ENCODE data around the gene HTR3D.
"Not testable (repeated sequence)": the region's sequence is repeated elsewhere in the genome, so short reads cannot be mapped to it uniquely, and the experiment has no call there.

The HTR3D gene, protein sequence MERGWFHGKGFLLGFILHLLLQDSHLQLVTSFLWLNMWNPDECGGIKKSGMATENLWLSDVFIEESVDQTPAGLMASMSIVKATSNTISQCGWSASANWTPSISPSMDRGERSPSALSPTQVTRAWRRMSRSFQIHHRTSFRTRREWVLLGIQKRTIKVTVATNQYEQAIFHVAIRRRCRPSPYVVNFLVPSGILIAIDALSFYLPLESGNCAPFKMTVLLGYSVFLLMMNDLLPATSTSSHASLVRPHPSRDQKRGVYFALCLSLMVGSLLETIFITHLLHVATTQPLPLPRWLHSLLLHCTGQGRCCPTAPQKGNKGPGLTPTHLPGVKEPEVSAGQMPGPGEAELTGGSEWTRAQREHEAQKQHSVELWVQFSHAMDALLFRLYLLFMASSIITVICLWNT

DNA sequence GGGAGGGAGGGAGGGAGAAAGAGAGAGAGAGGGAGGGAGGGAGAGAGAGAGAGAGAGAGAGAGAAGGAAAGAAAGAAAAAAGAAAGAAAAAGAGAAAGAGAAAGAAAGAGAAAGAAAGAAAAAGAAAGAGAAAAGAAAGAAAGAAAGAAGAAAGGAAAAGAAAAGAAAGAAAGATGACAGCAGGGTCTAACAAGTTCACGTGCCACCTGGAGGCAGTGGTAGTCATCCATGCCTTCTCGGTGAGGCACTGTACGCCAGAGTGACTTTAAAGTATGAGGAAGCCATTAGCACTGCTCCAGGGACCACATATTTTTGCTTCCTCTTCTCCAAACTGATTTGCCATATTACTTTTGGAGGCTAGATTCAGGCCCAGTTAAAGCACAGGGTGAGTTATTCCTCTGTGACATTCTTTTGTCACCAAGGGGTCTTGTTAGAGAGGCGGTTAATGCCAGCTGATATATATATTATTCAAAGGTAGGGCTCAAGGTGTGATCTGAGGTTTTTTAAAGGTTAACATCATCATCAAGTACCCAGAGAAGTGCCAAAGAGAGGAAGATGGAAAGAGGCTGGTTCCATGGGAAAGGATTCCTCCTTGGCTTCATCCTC, at the start of gene HTR3D:
Gene HTR3D, plus strand, starts transcription at position 556 of the 606 bp plus-strand sequence. Its CDS starts 0 bp downstream, at position 556.
- no peak for DNase-seq

DNA sequence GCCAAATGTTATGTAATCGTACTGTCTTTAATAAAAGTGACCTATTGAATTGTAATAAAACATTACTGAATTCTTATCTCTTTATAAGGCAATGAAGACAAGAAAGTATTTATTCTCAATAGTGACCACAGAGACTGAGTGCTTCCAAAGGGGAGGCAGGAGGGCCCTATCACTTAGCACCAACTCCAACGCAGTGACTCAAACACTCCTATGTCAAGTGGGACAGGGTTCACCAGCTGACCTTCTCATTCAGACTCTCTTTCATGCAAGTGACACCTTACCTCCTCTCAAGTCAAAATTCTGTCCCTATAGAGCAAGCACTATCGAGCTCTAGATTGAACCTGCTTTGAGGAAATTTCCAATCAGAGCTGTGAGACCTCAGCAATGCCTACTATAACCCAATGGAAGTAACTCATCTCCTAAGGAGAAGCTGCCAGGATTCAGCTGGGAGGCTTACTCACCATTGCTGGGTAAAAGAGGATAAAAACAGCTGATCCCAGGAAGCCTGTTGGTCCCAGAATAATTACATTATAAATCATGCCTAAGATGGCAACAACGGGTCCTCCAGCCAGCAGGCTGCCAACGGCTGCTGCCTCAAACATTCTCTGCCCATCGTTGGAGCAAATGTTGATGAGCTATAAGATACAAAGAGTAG, 49.4 kb upstream of the HTR3D start:
- DNase-seq: no peak

DNA sequence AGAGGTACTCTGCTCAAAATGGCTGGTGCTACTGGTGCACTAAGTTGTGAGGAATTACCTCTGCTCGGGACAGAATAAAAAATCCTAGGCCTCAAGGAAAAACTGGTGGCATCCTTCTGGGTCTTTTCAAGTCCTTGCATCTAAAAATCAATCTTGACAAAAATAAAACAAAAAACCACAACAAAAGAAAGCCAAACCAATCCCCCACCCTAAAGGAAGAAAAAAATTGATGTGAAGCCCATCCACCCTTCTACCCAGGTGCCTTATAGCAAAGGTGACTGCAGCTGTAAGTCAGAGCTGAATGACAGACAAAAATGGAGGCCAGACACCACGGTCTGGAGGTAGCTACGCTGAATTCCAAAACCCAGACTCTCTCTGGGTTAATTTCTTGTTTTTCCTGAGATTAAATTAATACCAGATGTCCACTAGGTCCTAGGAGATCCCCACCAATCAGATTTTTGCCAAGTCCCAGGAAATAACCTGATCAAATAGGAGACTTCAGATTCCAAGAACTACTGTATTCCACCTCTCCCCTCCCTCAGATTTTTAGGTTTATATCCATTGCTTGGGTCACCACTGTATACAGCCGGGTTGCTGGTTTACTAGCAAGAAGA, 47.3 kb upstream of the HTR3D start:
- DNase-seq: no peak

DNA sequence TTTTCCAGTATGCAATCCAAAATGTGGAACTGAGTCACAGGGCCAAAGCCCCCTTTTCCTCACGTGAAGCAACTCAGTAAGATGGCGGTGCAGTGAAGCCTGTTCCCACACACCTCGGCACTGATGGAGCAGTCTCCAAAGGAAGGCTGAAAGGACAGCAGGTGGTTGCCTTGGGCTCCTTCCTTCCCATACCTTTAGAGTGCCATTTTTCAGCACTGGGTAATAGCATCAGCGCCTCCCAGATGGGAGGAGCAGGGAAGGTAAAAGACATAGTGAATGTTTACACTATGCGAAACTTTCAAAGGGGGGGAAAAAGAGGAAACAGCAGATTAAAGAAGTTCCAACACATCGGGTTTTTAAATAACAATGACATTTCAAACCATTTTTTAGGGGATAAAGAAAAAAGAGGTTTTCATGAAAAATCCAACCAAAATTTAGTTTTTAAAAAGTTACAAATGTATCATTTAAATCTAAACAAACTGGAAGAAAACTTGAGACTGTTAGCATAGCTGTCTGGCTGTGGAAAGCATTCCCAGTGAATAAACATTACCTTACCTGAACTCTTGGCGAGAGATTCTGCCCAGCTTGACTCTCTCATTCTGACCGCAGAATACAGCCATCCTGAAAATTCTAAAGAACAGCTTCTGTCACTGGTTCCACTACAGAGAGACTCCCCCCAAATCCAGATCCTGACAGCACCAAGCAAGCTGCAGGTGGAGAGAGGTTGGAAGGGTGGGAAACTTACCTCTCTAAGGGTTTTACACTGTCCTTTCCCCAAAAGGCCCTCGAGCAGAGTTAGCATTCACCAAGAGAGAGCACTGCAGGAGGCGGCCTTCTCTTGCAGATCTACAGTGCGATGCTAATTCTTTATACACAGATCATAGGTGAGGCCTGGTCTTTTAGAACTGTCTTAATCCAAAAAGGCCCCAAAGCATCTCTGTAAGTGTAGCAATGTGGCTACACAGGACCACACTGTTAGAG, 46.5 kb upstream of the HTR3D start:
- no peak for DNase-seq

DNA sequence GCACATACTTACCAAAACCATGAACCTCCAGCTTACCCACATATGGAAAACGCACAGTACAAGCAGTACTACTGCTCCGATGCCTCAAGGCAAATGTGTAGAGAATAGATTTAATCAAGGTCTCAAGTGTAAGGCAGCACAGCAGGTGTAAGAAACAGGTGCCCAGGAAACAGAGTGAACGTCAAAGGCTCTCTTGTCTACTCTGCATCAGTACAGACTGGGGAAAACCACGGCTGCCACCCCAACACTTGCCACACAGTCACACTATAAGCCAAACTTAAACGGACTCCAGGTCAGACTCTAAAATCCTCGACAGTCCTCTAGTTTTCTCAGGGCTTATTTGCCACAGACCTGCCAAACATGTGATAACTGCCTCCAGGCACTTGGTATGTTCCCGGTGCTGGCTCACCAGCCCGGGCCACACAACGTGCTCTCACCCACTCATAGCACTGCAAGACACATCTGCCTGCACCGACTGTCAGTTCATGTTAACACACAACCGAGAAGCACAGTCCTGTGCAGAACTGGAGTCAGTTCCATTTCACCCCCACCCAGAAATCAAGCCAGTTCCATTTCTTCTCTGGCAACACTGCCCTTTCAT, 44.4 kb upstream of the HTR3D start:
- no peak for DNase-seq

DNA sequence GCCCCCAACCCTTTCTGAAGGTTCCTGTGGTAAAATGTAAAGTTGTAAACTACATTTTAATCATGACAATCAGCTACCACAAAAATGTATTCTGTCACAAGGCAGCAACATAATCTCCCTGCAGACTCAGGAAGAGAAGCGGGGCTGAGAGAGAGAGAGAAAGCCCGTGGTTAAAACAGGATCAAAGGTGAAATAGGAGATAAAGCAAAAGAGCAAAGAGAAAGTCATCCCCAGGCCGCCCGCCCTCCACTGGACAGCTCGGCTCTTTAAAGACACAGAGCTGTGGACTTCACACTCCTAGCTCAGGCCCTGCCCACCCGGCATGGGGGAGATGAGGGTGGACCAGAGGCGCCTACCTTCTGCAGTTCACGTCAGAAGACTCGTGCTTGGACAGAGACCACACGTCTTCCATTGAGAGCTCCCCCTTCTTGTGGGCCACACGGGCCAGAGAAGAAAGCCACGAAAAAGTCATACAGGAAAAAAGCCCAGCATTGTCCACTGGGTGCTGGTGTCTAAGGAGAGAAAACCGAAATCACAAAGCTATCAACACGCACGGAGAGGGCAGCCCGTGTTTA, 43.2 kb upstream of the HTR3D start:
- DNase-seq: no peak

DNA sequence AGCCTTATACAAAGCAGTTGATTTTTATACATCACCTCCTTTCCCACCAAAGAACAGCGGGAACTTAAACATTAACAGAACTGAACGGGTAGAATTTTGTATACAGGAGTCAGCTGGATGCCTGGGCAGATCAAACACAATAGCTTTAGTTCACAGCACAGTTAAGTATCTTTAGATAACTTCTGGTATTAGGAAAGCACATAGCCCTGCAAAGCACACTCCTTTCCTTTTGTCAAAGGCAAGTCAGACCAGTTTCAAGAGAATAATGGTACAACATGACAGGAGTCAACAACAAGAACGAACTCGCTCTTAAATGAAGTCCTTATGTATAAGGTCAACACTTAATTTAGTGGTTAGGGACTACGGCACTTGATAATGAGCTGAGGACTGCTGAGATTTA, 40.1 kb upstream of the HTR3D start:
- no peak for DNase-seq

DNA sequence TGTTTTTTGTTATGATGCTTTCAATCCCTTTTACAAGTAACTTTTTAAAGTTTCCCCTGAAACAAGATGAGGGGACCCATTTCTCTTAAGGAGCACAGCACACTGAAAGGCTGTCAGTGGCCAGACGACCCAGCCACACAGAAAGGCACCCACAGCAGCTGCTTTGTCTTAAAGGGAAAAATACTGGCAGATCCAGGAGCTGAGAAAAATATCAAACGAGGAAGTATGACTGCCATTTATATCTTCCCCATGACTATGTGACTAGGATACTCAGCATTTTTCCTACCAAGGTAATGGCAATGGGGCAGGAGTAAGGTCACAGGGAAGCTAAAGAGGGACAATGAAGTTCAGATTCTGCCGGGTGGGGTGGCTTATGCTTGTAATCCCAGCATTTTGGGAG, 29.8 kb upstream of the HTR3D start:
- no peak for DNase-seq

DNA sequence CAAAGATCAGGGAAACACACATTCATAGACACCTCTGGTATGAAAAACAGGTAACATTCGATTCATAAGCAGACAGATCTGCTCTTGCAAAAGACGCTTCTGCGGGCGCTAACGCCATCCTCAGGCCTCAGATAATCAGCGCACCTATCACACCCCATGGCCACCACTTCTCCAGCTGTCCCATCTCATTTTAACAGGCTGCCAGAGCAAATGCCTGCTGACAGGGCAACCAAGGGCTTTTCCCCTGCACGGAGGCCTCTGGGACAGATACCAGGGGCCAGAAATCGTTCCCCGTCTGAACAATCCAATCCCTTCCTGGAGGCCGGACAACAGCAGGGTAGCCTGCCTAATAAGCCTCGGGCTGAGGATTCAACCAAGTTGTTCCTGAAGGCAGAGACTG, 29.1 kb upstream of the HTR3D start:
- DNase-seq: no peak

DNA sequence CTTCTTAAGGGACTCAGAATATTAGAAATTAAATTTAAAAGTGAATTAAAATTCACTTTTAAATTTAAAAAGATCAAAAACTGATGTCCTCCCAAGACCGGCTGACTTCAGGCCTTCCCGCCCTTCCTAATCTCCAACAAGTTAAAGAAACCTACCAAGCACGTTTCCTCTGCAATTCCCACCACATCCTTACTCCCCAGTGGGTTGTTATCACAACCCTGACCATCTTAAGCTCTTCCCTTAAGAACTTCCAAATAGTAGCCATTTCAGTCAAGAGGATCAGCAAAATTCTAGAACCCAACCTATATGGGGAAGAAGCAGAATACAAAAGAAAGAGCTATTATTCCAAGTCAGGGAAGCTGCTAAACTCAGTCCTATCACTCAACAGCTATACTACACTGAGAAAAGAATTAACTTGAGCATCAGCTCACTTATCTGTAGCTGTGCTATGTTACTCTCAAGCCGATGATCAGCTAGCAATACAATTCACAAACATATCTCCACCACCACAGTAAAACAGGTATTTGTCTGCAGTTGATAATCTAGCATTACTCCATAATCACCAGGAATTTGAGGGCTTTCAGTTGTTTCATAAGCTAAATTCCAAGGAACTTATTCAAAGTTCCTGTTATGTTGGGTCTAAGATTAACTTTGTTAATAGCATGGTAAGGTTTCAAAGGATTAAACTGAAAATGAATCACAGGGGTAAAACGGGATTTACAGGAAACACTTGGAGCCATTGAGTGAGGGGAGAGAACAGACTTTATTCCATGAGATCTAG, 28.2 kb upstream of the HTR3D start:
- no peak for DNase-seq

DNA sequence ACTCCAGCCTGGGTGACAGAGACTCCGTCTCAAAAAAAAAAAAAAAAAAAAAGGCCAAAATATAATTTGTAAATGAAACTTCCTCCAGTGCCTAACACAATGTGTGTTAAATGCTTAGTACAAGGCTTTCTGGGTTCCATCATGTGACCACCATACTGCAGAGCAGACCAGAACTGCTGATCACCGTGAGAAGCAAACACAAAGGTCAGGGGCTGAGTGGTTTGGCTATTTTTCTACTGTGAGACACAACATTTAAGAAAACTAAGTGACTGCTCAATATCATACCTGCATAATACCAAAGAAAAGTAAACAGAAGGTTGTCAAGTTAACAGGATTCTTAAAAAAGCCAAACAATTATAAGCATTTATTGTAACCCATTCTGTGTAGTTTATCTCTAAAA, 27.1 kb upstream of the HTR3D start:
- no peak for DNase-seq

DNA sequence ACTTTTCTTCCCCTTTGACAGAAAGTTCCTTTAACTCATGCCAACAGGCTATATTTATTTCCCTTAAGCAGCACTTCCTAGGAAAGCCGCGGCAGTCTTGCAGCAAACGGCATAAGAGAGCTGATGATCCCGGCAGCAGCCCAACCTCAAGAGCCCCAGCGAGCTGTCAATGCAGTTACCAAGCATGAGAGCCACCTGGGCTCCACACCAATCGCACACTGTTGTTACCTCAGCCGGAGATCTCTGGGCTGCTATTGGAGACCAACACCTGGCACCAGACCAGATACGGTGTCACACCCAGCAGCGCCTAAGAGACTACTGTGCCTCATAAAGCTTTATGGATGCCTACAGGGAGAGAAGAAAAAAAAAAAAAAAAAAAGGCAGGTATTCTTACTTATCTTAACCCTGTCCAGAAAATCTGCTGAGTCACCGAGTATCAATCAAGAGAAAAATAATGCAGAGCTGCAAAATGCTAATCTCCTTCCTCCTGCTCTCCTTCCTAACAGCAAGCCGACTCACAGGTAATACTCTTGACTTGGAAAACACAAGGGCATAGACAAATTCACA, 25.5 kb upstream of the HTR3D start:
- no peak for DNase-seq

DNA sequence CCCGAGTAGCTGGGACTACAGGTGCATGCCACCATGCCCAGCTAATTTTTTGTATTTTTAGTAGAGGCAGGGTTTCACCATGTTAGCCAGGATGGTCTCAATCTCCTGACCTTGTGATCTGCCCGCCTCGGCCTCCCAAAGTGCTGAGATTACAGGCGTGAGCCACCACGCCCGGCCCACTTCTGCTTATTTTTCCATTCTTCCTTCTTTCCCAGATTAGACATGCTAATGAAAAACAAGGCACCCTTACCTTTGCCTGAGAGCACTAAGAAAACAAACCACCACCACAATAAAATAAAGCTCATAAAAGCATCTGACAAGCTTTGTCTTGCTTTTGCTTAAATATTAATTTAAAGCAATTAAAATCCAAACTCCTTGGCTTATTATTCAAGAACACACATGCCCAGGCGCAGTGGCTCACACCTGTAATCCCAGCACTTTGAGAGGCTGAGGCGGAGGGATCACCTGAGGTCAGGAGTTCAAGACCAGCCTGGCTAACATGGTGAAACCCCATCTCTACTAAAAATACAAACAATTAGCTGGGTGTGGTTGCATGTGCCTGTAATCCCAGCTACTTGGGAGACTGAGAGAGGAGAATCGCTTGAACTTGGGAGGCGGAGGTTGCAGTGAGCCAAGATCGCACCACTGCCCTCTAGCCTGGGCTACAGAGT, 24.3 kb upstream of the HTR3D start:
- not testable (repeated sequence) for DNase-seq

DNA sequence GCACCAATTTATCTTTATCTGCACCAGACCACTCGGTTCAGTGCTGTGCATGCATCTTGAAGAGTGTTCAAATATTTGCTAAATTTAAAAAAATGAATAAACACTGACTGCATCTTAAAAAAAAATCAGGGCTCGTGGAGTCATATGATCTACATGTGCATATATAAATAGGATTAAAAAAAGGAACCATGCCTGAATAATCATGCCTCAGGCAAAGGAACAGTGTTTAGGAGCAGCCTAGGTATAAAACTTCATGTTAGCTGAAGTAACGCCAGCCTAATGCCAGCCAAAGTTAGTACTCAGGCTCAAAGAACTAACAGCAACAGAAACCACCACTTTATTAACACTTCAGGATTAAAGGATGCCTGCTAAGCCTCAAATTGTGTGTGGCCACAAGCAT, 23.4 kb upstream of the HTR3D start:
- no peak for DNase-seq

DNA sequence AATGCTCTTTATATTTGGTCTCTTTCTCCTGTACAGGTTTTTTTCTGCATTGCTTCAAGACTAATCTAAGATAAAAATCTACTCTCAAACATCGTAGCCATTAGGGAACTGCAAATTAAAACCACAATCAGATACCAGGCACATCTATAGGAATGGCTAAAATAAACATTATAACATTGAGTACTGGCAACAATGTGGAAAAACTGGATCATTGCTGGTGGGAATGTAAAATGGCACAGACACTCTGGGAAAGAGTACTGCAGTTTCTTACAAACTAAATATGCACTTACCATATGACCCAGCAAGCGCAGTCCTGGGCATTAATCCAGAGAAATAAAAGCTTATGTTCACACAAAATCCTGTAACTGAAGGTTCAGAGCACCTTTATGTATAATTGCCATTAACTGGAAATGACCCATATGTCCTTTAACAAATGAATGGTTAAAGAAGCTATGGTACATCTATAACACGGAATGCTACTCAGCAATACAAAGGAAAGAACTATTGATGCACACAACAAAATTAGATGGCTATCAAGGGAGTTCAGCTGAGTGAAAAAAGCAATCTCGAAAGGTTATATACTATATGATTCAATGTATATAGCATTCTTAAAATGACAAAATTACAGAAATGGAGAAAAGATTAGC, 20.2 kb upstream of the HTR3D start:
- no peak for DNase-seq

DNA sequence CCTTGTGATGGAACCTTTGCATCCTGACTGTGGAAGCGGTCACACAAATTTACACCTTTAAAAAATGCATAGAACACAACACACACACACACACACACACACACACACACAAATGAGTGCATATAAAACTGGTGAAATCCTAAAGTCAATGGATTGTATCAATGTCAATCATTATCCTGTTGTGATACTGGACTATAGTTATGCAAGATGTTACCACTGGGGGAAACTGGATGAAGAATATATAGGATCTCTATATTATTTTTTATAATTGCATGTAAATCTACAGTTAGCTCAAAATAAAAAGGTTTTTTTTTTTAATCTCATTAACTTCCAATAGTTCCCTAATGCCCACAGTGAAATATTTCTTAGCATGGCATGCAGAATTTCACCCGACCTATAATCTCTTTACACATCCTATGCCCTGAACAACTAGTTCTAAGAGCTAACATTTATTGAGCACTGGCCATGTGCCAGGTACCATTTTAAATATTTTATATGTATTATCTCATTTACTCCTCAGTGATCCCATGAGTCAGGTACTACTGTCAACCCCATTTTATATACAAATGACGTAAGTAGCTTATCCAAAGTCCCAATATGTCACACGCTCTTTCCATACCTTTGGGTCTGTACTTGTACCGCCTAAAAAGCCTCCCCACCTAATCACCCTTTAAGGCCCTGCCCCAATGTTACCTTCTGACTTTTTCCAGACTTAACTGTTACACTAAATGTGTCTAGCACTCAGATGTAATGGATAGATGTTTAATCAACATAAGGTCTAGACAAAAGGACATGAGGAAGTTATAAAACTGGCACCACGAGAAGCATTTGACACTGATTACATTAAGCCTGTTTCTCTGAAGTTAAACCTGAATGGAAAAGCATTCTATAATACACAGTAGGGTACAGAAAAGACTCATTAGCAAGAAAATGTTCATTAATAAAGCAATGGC, 19.3 kb upstream of the HTR3D start:
- no peak for DNase-seq

DNA sequence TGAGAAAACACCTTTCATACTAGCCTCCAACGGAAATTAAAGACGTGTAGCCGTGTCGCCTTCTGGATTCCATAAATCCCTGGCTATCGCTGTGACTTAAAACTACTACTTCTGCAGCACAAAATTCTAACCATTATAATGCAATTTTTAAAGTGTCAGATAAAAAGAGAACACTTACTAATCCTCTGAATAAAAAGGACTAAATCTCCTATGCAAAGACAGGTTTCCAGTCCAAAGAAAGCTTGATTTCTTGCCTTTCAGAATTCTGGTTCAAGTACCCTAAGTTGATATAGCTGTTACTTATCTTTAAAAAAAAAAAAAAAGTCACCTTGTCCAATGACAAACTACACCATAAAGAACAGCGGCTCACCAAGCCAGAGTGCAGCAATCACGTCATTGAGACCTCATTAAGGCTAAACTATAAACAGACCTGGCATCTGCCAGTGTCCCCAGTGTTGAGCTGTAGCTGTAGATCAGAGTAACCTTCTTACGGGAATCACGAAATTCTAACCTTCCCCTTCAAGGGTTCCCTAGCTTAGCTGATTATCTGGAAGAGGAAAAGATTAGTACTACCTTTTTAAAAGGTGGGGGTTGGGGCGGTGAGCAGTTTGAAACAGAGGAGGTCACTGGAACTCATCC, 16.0 kb upstream of the HTR3D start:
- DNase-seq: no peak

DNA sequence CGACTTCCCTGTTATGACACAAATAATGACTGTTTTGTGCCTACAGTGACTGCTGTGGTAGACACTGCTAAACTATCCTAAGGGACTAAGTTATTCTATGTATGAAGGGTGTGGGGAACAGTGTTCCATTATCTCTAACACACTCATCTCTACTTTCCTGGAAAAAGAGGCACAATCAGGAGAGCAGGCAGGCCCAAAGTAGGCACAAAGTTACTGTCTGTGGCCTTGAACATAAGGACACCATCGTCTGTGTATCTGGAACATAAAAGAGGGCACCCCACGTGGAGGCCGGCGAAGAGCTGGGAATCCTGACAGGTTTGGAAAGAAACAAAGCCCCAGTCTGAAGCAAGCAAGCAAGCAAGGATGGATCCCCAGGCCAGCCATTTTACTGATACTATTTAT, 15.4 kb upstream of the HTR3D start:
- DNase-seq: no peak
